Raji (cell line): ENCODE data around the gene SLC25A23.

Source experiments
- POLR2A ChIP-seq: IDR thresholded peaks from 2 replicates; pipeline ENCODE4 v1.6.1; 2011; ENCODE audit warnings: low read depth, low read length, control low read depth; ENCODE audit not compliant: insufficient read depth

SLC25A23 gene

GRCh38 chr19:6448045-6448444 is 11.5 kb downstream of the SLC25A23 start:
- TF ChIP-seq POLR2A, result no peak

GRCh38 chr19:6446452-6446851 is 13.1 kb downstream of the SLC25A23 start:
- no peak for TF ChIP-seq POLR2A

- TF ChIP-seq POLR2A, result no peak
Observed at GRCh38 chr19:6443986-6444385, 15.6 kb downstream of the SLC25A23 start.

- no peak for TF ChIP-seq POLR2A
Observed at GRCh38 chr19:6442087-6442688, 17.4 kb downstream of the SLC25A23 start.

- no peak for TF ChIP-seq POLR2A
Observed at GRCh38 chr19:6440905-6441304, 18.7 kb downstream of the SLC25A23 start.

GRCh38 chr19:6439743-6440142 is 19.8 kb downstream of the SLC25A23 start:
- no peak for TF ChIP-seq POLR2A

GRCh38 chr19:6433663-6434062 is 25.9 kb downstream of the SLC25A23 start, which contains the start of gene SLC25A41:
Gene SLC25A41 (minus strand): TSS chr19:6433763. CDS start chr19:6433693, 70 bp downstream.
- TF ChIP-seq POLR2A, result no peak

GRCh38 chr19:6433165-6433564 is 26.4 kb downstream of the SLC25A23 start:
- no peak for TF ChIP-seq POLR2A

GRCh38 chr19:6431891-6432290 is 27.7 kb downstream of the SLC25A23 start:
- TF ChIP-seq POLR2A, result no peak

- TF ChIP-seq POLR2A, result no peak
Observed at GRCh38 chr19:6429419-6430221, 30.0 kb downstream of the SLC25A23 start.

GRCh38 chr19:6427131-6427530 is 32.5 kb downstream of the SLC25A23 start:
- TF ChIP-seq POLR2A, result no peak

- no peak for TF ChIP-seq POLR2A
Observed at GRCh38 chr19:6425732-6426620, 33.6 kb downstream of the SLC25A23 start.

GRCh38 chr19:6424939-6425731 is 34.5 kb downstream of the SLC25A23 start:
- peak; percentile 68 for TF ChIP-seq POLR2A

GRCh38 chr19:6424195-6424938 is 35.2 kb downstream of the SLC25A23 start, which contains the start of gene KHSRP:
Gene KHSRP (minus strand): TSS chr19:6424811. CDS start chr19:6424701, 110 bp downstream.
- peak; percentile 69 for TF ChIP-seq POLR2A

- no peak for TF ChIP-seq POLR2A
Observed at GRCh38 chr19:6423499-6424194, 35.9 kb downstream of the SLC25A23 start.
